Endothelial cell of umbilical vein (primary cell): ENCODE measurements around the gene TBX21. TPM values are rescaled to one million over a fixed set of nuclear protein-coding genes. Genes with fewer than 3 reads are reported as not detected.

Experiments
- BruUV-seq: library from RNA; stranded (reverse); fragments of 400-500 nt; replicated peaks from 2 replicates; lab custom pipeline; 2021; lab: Mats Ljungman, UMichigan
- CTCF ChIA-PET: fragments of 300-600, 350-600 bp; sonication (Branson Sonifier 250); formaldehyde crosslinking; loops from one replicate; lab custom pipeline; 2021; ENCODE audit warnings: antibody characterized with exemption, inconsistent platforms; lab: Charles Lee
- POLR2A ChIA-PET: fragments of 300-600, 350-600 bp; sonication (Branson Sonifier 250); formaldehyde crosslinking; loops from one replicate; lab custom pipeline; 2021; ENCODE audit warnings: antibody characterized with exemption, inconsistent platforms; lab: Charles Lee
- DNase-seq: peaks from one replicate; pipeline ENCODE4 v3.0.0-alpha.2; 2011; ENCODE audit warnings: low read depth, low spot score
- FAIRE-seq: peaks from 2 replicates; lab custom pipeline; 2011; peaks lifted over from hg19 to GRCh38; lab: Jason Lieb, UNC
- H2AFZ ChIP-seq: 2 replicates; pipeline ENCODE4 v1.6.0; 2012; ENCODE audit warnings: low read depth, low read length, control low read depth, inconsistent platforms
- H3K27ac ChIP-seq: 2 replicates; pipeline ENCODE4 v1.5.1; 2011; ENCODE audit warnings: low read depth, mild to moderate bottlenecking, control low read depth, low read length, moderate library complexity; ENCODE audit not compliant: insufficient read depth
- H3K27me3 ChIP-seq, 2 experiments: 2 replicates each; pipeline versions ENCODE4 v1.6.0 to v1.6.1; 2011; ENCODE audit warnings: low read length in 2 of 2, mixed read lengths in 1 of 2; ENCODE audit not compliant: control insufficient read depth in 2 of 2, insufficient read depth in 2 of 2
- H3K36me3 ChIP-seq, 2 experiments: 2 replicates in 1 of 2; 3 replicates in 1 of 2; pipeline ENCODE4 v1.5.1; 2011; ENCODE audit warnings: low read length in 2 of 2, mild to moderate bottlenecking in 1 of 2, moderate library complexity in 1 of 2; ENCODE audit not compliant: control insufficient read depth in 2 of 2, insufficient read depth in 2 of 2; ENCODE audit errors: extremely low read depth in 1 of 2
- H3K4me1 ChIP-seq: 3 replicates; pipeline ENCODE4 v1.5.1; 2011; ENCODE audit warnings: mild to moderate bottlenecking, low read length; ENCODE audit not compliant: control insufficient read depth, insufficient read depth; ENCODE audit errors: extremely low read depth
- H3K4me2 ChIP-seq: 2 replicates; pipeline ENCODE4 v1.6.1; 2011; ENCODE audit warnings: low read length, control low read depth, mixed read lengths; ENCODE audit not compliant: insufficient read depth
- H3K4me3 ChIP-seq, 3 experiments: fragments of 200-600 bp in 1 of 3; sonication (generic), shearing (Covaris generic) in 1 of 3; replicated peaks in 1 of 3; 2 replicates each; pipeline ENCODE4 v1.5.1; 2011 to 2016; ENCODE audit warnings: control low read depth in 3 of 3, low read length in 3 of 3, mild to moderate bottlenecking in 2 of 3, inconsistent platforms in 1 of 3, low read depth in 1 of 3, moderate library complexity in 1 of 3; ENCODE audit not compliant: insufficient read depth in 1 of 3
- H3K79me2 ChIP-seq: 2 replicates; pipeline ENCODE4 v1.6.0; 2012; ENCODE audit warnings: low read length, inconsistent platforms; ENCODE audit not compliant: control insufficient read depth, insufficient read depth
- H3K9ac ChIP-seq: replicated peaks from 2 replicates; pipeline ENCODE3; 2011; ENCODE audit warnings: low read length, control low read depth; ENCODE audit not compliant: insufficient read depth; ENCODE audit errors: extremely low read depth
- H3K9me1 ChIP-seq: replicated peaks from 3 replicates; pipeline ENCODE4 v1.6.0; 2011; ENCODE audit warnings: mild to moderate bottlenecking, low read length; ENCODE audit not compliant: control insufficient read depth, insufficient read depth; ENCODE audit errors: extremely low read depth
- H3K9me3 ChIP-seq: replicated peaks from 2 replicates; pipeline ENCODE4 v1.5.1; 2012; ENCODE audit warnings: low read length, inconsistent platforms; ENCODE audit not compliant: control insufficient read depth, insufficient read depth
- H4K20me1 ChIP-seq: replicated peaks from 2 replicates; pipeline ENCODE3; 2011; ENCODE audit warnings: mild to moderate bottlenecking, low read length; ENCODE audit not compliant: control insufficient read depth, insufficient read depth; ENCODE audit errors: extremely low read depth
- CTCF ChIP-seq, 2 donors: IDR thresholded peaks; 1 replicate in 1 of 2; 2 replicates in 1 of 2; pipeline ENCODE4 v1.5.1; 2011; ENCODE audit warnings: low read length in 2 of 2, mild to moderate bottlenecking in 2 of 2, moderate library complexity in 2 of 2, control low read depth in 1 of 2, inconsistent platforms in 1 of 2, low read depth in 1 of 2; ENCODE audit not compliant: insufficient read depth in 1 of 2; ENCODE audit errors: extremely low read depth in 1 of 2
- EZH2 ChIP-seq: IDR thresholded peaks from 2 replicates; pipeline ENCODE4 v1.6.1; 2012; ENCODE audit warnings: borderline replicate concordance, low read depth, mild to moderate bottlenecking, moderate library complexity, low read length, inconsistent platforms; ENCODE audit not compliant: severe bottlenecking
- FOS ChIP-seq: IDR thresholded peaks from 2 replicates; pipeline ENCODE4 v1.6.1; 2011; ENCODE audit warnings: mild to moderate bottlenecking, low read length, moderate library complexity, borderline replicate concordance; ENCODE audit not compliant: insufficient read depth
- GATA2 ChIP-seq: IDR thresholded peaks from 2 replicates; pipeline ENCODE4 v1.7.0; 2011; ENCODE audit warnings: low read depth, mild to moderate bottlenecking, moderate library complexity, mixed read lengths, low read length; ENCODE audit not compliant: insufficient read length, insufficient read depth
- JUN ChIP-seq: IDR thresholded peaks from 2 replicates; pipeline ENCODE4 v1.6.1; 2011; ENCODE audit warnings: borderline replicate concordance, low read depth; ENCODE audit not compliant: insufficient read length, insufficient read depth
- MYC ChIP-seq: IDR thresholded peaks from one replicate; pipeline ENCODE4 v1.6.1; 2011; ENCODE audit warnings: mild to moderate bottlenecking, low read depth, low read length
- POLR2A ChIP-seq: IDR thresholded peaks from 2 replicates; pipeline ENCODE4 v1.6.1; 2012; ENCODE audit warnings: low read depth, mild to moderate bottlenecking, control low read depth, low read length
- POLR2AphosphoS5 ChIP-seq: IDR thresholded peaks from 2 replicates; pipeline ENCODE4 v1.6.1; 2012; ENCODE audit warnings: low read depth, mild to moderate bottlenecking, control low read depth, low read length, moderate library complexity; ENCODE audit not compliant: insufficient read depth
- dilution Hi-C: fragments of 300-500 bp; cut with MboI; formaldehyde crosslinking; loops from one replicate; pipeline ENCODE4 v1.15.0; 2019; ENCODE audit warnings: low sequenced_read_pairs; ENCODE audit not compliant: extremely low pct_ligation_motif_present
- intact Hi-C: fragments of 100-400 bp; cut with micrococcal nuclease; formaldehyde crosslinking; loops from one replicate; pipeline ENCODE4 v1.10.0; 2022
- polyA plus RNA-seq, 4 experiments: library from polyadenylated mRNA; depleted of rRNA in 3 of 4; stranded (reverse) in 3 of 4; unstranded in 1 of 4; fragments of >200 nt; gene quantifications; 2 replicates each; pipeline versions ENCODE4 v1.2.1 to v1.2.3, GENCODE V29; 2011 to 2012; ENCODE audit warnings: missing spikeins in 1 of 4
- total RNA-seq: library from RNA; stranded (reverse); gene quantifications from 2 replicates; pipeline ENCODE4 v1.2.3, GENCODE V29; 2021
- TF ChIP-seq, protein P1 (sequence below): IDR thresholded peaks from 2 replicates; pipeline ENCODE4 v1.6.1; 2011; ENCODE audit not compliant: insufficient read depth, insufficient read length

TBX21 gene
- total and polyA plus RNA-seq, 2 donors (not counting 3 experiments of a cell fraction or from before 2014, with no cell fraction given): not detected

- TF ChIP-seq, protein P1, sequence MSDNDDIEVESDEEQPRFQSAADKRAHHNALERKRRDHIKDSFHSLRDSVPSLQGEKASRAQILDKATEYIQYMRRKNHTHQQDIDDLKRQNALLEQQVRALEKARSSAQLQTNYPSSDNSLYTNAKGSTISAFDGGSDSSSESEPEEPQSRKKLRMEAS: no peak
- TF ChIP-seq GATA2: no peak
- TF ChIP-seq POLR2AphosphoS5: no peak
- FAIRE-seq: no peak
- Histone ChIP-seq H3K27ac (no peak overlapping the region), H3K4me3 (no peak overlapping the region), H3K4me1 (no peaks in the 10 kb centered on the region), H3K36me3 (peaks cover 0 to 16% of the 10 kb centered on the region in 2 experiments), H3K9ac (no peak overlapping the region), H3K79me2 (no peaks in the 10 kb centered on the region), H3K9me3 (no peaks in the 10 kb centered on the region), H3K4me2 (no peak overlapping the region), H3K9me1 (no peaks in the 10 kb centered on the region), H4K20me1 (no peaks in the 10 kb centered on the region), H3K27me3 (no peaks in the 10 kb centered on the region), H2AFZ (no peak overlapping the region)
- intact Hi-C loops: no loop called here
- BruUV-seq: no TSS peak
- no peak for DNase-seq
- ChIA-PET CTCF (interaction anchor here (1.1 to 1.3 kb wide), 3 partner anchors 8 to 27 kb away, joined by 3 to 4 read pairs (median 3); no protein-coding TSS in a partner anchor), POLR2A (no interaction called here)
- dilution Hi-C loops: no loop called here
Measured at GRCh38 chr17:47704736-47705135, 28.3 kb upstream of the TBX21 start.

DNA sequence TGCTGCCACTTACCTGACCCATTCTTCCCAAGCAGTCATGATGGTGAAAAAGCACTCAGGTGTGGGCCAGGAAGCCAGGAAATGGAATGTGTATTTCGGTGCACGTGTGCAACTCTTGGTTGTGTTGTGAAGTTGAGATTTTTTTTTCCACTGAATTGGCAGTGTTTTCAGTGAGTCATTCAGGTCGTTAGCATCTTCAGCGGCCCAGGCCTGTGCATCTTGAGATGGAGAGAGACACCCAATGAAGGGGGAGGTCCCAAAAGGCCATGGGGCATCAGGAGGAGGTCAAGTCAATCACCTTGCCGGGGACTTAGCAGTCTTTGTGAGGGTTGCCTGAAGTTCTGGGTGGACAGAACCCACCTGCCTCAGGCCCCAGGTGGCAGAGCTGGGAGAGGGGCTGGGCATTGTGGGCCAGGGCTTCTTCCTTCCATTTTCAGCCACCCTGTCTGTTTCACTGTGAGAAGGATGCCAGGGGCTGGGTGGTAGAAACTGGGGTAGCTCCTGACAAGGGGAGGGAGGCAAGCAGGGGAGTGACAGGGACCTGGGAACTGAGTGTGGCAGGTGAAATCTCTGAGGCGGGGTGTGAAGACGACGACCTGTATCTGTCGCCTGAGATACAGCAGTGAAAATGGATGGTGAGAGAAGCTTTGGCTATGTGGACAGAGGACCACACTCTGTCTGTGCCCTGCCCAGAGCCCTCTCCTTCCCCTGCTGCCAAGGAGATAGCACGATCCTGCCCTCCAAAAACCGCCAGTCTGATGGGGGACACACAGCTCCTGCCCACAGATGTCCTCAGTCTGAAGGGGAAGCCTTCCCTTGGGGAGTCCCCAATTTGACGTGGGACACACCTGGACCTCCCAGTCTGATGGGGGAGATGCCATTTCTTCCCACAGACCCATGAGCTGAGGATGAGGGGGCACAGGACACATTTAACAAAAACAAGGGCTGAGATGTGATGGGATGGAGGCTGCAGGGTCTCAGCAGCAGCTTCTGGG is 27.2 kb upstream of the TBX21 start:
- no peak overlapping the region for H3K9ac ChIP-seq
- no peak for FAIRE-seq
- no peaks in the 10 kb centered on the region for H3K9me1 ChIP-seq
- H4K20me1 ChIP-seq: no peaks in the 10 kb centered on the region
- H3K4me3 ChIP-seq: no peak overlapping the region
- H3K27ac ChIP-seq: no peak overlapping the region
- ChIA-PET POLR2A (no interaction called here), CTCF (interaction anchor here (0.9 to 3.6 kb wide), 3 partner anchors 8 to 42 kb away, joined by 3 to 22 read pairs (median 7); no protein-coding TSS in a partner anchor)
- intact Hi-C loops (no loop called here), dilution Hi-C loops (no loop called here)
- no TSS peak for BruUV-seq
- TF ChIP-seq EZH2 (no peak), POLR2AphosphoS5 (no peak), CTCF (IDR thresholded peaks at IDR 0.05; ENCODE audit: extremely low read depth in 1 of 2, insufficient read depth in 1 of 2, low read depth in 1 of 2, low read length in 2 of 2) (no peak), FOS (no peak), POLR2A (no peak), JUN (no peak), GATA2 (no peak), MYC (no peak)
- TF ChIP-seq, protein P1: no peak
- no peaks in the 10 kb centered on the region for H3K27me3 ChIP-seq
- no peak overlapping the region for H3K4me2 ChIP-seq
- H3K36me3 ChIP-seq: peaks cover 0 to 18% of the 10 kb centered on the region in 2 experiments
- H3K79me2 ChIP-seq: no peaks in the 10 kb centered on the region
- no peak for DNase-seq
- H2AFZ ChIP-seq: no peak overlapping the region
- H3K9me3 ChIP-seq: no peaks in the 10 kb centered on the region
- H3K4me1 ChIP-seq: no peaks in the 10 kb centered on the region
